Tracheal epithelial cell (primary cell): Measurements from ENCODE around the gene PDE12. TPM values are rescaled to one million over a fixed set of nuclear protein-coding genes. Genes with fewer than 3 reads are reported as not detected.

Experiments
- total RNA-seq: library from RNA; depleted of rRNA; stranded (reverse); fragments of >200 nt; gene quantifications from 2 replicates; pipeline ENCODE4 v1.2.1, GENCODE V29; 2014

Gene PDE12
- 18.8 and 25.8 TPM in 2 replicates for total RNA-seq

GRCh38 chr3:57555738-57556458 is at the start of gene PDE12:
Gene PDE12, plus strand, starts transcription at chr3:57556274. Its CDS starts 106 bp downstream, at chr3:57556380.

GRCh38 chr3:57544181-57545125 is 11.6 kb upstream of the PDE12 start, which contains the start of gene DNAH12:
Gene DNAH12, minus strand, starts transcription at chr3:57544344. Its CDS starts 1,474 bp downstream, at chr3:57542870.

GRCh38 chr3:57597127-57597923 is 41.3 kb downstream of the PDE12 start, which contains the start of gene ARF4:
Gene ARF4, minus strand, starts transcription at chr3:57597344. Its CDS starts 204 bp downstream, at chr3:57597140.

Other genes with a start within 250 kb of the PDE12 start
- gene DNAH12, start 11.9 kb upstream of the PDE12 start, total RNA-seq, result under 0.01 TPM in 2 replicates
- gene ARF4, start 41.1 kb downstream of the PDE12 start, total RNA-seq, result 68.6 and 130 TPM in 2 replicates
- gene DENND6A, start 136.8 kb downstream of the PDE12 start, total RNA-seq, result 21.2 and 26.9 TPM in 2 replicates
- gene SLMAP, start 200.0 kb downstream of the PDE12 start, total RNA-seq, result 52.0 and 59.5 TPM in 2 replicates